Activated CD4-positive, alpha-beta T cell treated with anti-CD3 and anti-CD28 coated beads, Interleukin-10, Interleukin-2, amounts not matched to agents 100 ng/mL and 50 ng/mL, durations not matched to agents 16 hours and 8 hours (primary cell): ENCODE measurements around the gene DSCAML1.

Experiments used
- DNase-seq: peaks from one replicate; pipeline ENCODE4 v3.0.0-alpha.2; 2020

DSCAML1 gene

GRCh38 chr11:117631336-117632140 is 165.5 kb downstream of the DSCAML1 start:
- no peak for DNase-seq

- no peak for DNase-seq
Measured at GRCh38 chr11:117629891-117630538, 167.0 kb downstream of the DSCAML1 start.

- no peak for DNase-seq
Measured at GRCh38 chr11:117629146-117629545, 167.9 kb downstream of the DSCAML1 start.

- no peak for DNase-seq
Measured at GRCh38 chr11:117627259-117627658, 169.8 kb downstream of the DSCAML1 start.

GRCh38 chr11:117626576-117626975 is 170.4 kb downstream of the DSCAML1 start:
- no peak for DNase-seq

GRCh38 chr11:117625237-117625636 is 171.8 kb downstream of the DSCAML1 start:
- DNase-seq = no peak

GRCh38 chr11:117623831-117624271 is 173.2 kb downstream of the DSCAML1 start:
- DNase-seq = no peak

GRCh38 chr11:117621226-117621625 is 175.8 kb downstream of the DSCAML1 start:
- DNase-seq = peak; percentile 26

- DNase-seq = no peak
Measured at GRCh38 chr11:117620659-117621058, 176.4 kb downstream of the DSCAML1 start.

GRCh38 chr11:117620086-117620485 is 176.9 kb downstream of the DSCAML1 start:
- DNase-seq = no peak

GRCh38 chr11:117619661-117620060 is 177.4 kb downstream of the DSCAML1 start:
- no peak for DNase-seq

GRCh38 chr11:117618982-117619355 is 178.0 kb downstream of the DSCAML1 start:
- DNase-seq = no peak

- no peak for DNase-seq
Measured at GRCh38 chr11:117618302-117618981, 178.6 kb downstream of the DSCAML1 start.

GRCh38 chr11:117616979-117617378 is 180.0 kb downstream of the DSCAML1 start:
- no peak for DNase-seq

GRCh38 chr11:117614728-117615127 is 182.3 kb downstream of the DSCAML1 start:
- DNase-seq = no peak

- no peak for DNase-seq
Measured at GRCh38 chr11:117613521-117613920, 183.5 kb downstream of the DSCAML1 start.

- DNase-seq = no peak
Measured at GRCh38 chr11:117612177-117612576, 184.8 kb downstream of the DSCAML1 start.

- DNase-seq = no peak
Measured at GRCh38 chr11:117610901-117611300, 186.1 kb downstream of the DSCAML1 start.

- peak; percentile 67 for DNase-seq
Measured at GRCh38 chr11:117610045-117610444, 187.0 kb downstream of the DSCAML1 start.

GRCh38 chr11:117607449-117607848 is 189.6 kb downstream of the DSCAML1 start:
- no peak for DNase-seq

GRCh38 chr11:117606790-117607189 is 190.2 kb downstream of the DSCAML1 start:
- DNase-seq = no peak

- DNase-seq = peak; percentile 48
Measured at GRCh38 chr11:117606211-117606610, 190.8 kb downstream of the DSCAML1 start.

GRCh38 chr11:117605331-117605730 is 191.7 kb downstream of the DSCAML1 start:
- no peak for DNase-seq
